Transverse colon (tissue), 4 donors: ENCODE results near the gene TCL1B. TPM values are rescaled to one million over a fixed set of nuclear protein-coding genes. Genes with fewer than 3 reads are reported as not detected.

ENCODE experiments used
- DNase-seq: peaks from one replicate; pipeline ENCODE4 v3.0.0-alpha.2; 2019
- H3K27ac ChIP-seq, 4 donors: fragments of 200-600 bp; sonication (generic); 2 replicates each; pipeline ENCODE4 v1.5.1; 2016 to 2018; ENCODE audit warnings: inconsistent platforms in 4 of 4
- H3K27me3 ChIP-seq: fragments of 200-600 bp; sonication (generic); 2 replicates; pipeline ENCODE4 v1.5.1; 2017; ENCODE audit warnings: inconsistent platforms
- H3K36me3 ChIP-seq, 4 donors: fragments of 200-600 bp; sonication (generic); 2 replicates each; pipeline ENCODE4 v1.5.1; 2017 to 2019; ENCODE audit warnings: inconsistent platforms in 4 of 4
- H3K4me1 ChIP-seq, 4 donors: fragments of 200-600 bp; sonication (generic); 2 replicates each; pipeline ENCODE4 v1.5.1; 2017 to 2020; ENCODE audit warnings: inconsistent platforms in 4 of 4
- H3K4me3 ChIP-seq, 4 donors: fragments of 200-600 bp; sonication (generic); 1 replicate in 1 of 4; 2 replicates in 3 of 4; pipeline versions ENCODE4 v1.5.1 to v1.6.1; 2017 to 2019; ENCODE audit warnings: inconsistent platforms in 4 of 4
- H3K9me3 ChIP-seq, 2 donors: fragments of 200-600 bp; sonication (generic); 2 replicates each; pipeline ENCODE4 v1.5.1; 2017 to 2019; ENCODE audit warnings: inconsistent platforms in 2 of 2
- CTCF ChIP-seq, 5 experiments: fragments of 200-600 bp in 3 of 5; fragments of 450-650 bp in 2 of 5; sonication (generic) in 3 of 5; IDR thresholded peaks; 1 replicate in 2 of 5; 2 replicates in 3 of 5; pipeline ENCODE4 v1.5.1; 2016 to 2017; ENCODE audit warnings: antibody characterized with exemption in 5 of 5, inconsistent platforms in 3 of 5, mild to moderate bottlenecking in 2 of 5, moderate library complexity in 1 of 5
- EP300 ChIP-seq: sonication (generic); formaldehyde crosslinking; IDR thresholded peaks from one replicate; pipeline ENCODE4 v1.6.1; 2017; ENCODE audit warnings: antibody characterized with exemption, low read depth
- POLR2A ChIP-seq: fragments of 450-650 bp; IDR thresholded peaks from one replicate; pipeline ENCODE4 v1.6.1; 2016; ENCODE audit warnings: antibody characterized with exemption, mild to moderate bottlenecking, moderate library complexity
- POLR2AphosphoS5 ChIP-seq, 3 donors: sonication (generic); formaldehyde crosslinking; IDR thresholded peaks; one replicate each; pipeline ENCODE4 v1.6.1; 2016; ENCODE audit warnings: antibody characterized with exemption in 3 of 3
- WGBS, 2 donors: methylation state at CpG; one replicate each; pipeline ENCODE4 v1.1.5; 2018; ENCODE audit warnings: low coverage in 1 of 2; 5-methylcytosine and 5-hydroxymethylcytosine counted together
- in situ Hi-C, 4 donors: fragments of 200-750 bp; cut with MboI; loops; one replicate each; pipeline versions ENCODE4 v1.15.0 to v1.15.1; 2017; ENCODE audit warnings: low sequenced_read_pairs in 3 of 4, low pct_ligation_motif_present in 1 of 4, low pct_unique_long_range_greater_than_20kb in 1 of 4
- intact Hi-C: fragments of 100-400 bp; cut with DNase I; formaldehyde crosslinking; loops from one replicate; pipeline ENCODE4 v1.15.1; 2023; ENCODE audit warnings: low total_unique reads
- total RNA-seq, 4 donors: library from RNA; depleted of rRNA; stranded (reverse); fragments of >200 nt; gene quantifications; one replicate each; pipeline ENCODE4 v1.1.0, GENCODE V29; 2016

Gene TCL1B
- total RNA-seq, 4 donors from 2014 or later, result 0.64 TPM; not detected in 3

- H3K36me3 ChIP-seq, result no peaks in the 10 kb centered on the region
- no peak overlapping the region for H3K4me3 ChIP-seq
- no peaks in the 10 kb centered on the region for H3K9me3 ChIP-seq
- no peaks in the 10 kb centered on the region for H3K4me1 ChIP-seq
- 29% methylated on average over 8 of the region's 8 CpGs; no CpG with 5 or more reads in 1 of the 2 donors for WGBS, 2 donors
- no peak for DNase-seq
- TF ChIP-seq EP300, result no peak
- no peak for TF ChIP-seq CTCF (IDR thresholded peaks at IDR 0.05)
- TF ChIP-seq POLR2A, result no peak
- no peak for TF ChIP-seq POLR2AphosphoS5 (IDR thresholded peaks at IDR 0.05)
- H3K27me3 ChIP-seq, result no peaks in the 10 kb centered on the region
- no peak overlapping the region for H3K27ac ChIP-seq
- in situ Hi-C loops, result no loop called here
- intact Hi-C loops, result no loop called here
Measured at GRCh38 chr14:95679998-95680735, 6.1 kb upstream of the TCL1B start.

- H3K36me3 ChIP-seq, result no peaks in the 10 kb centered on the region
- 61 to 80% methylated on average over 1 to 2 of the region's 2 CpGs for WGBS, 2 donors
- in situ Hi-C loops, result no loop called here
- intact Hi-C loops, result no loop called here
- H3K4me3 ChIP-seq, result no peak overlapping the region
- no peaks in the 10 kb centered on the region for H3K4me1 ChIP-seq
- no peaks in the 10 kb centered on the region for H3K9me3 ChIP-seq
- no peak overlapping the region for H3K27ac ChIP-seq
- H3K27me3 ChIP-seq, result no peaks in the 10 kb centered on the region
- DNase-seq, result no peak
- TF ChIP-seq EP300, result no peak
- TF ChIP-seq CTCF (IDR thresholded peaks at IDR 0.05), result no peak
- no peak for TF ChIP-seq POLR2A
- TF ChIP-seq POLR2AphosphoS5 (IDR thresholded peaks at IDR 0.05), result no peak
Measured at GRCh38 chr14:95681153-95681552, 5.1 kb upstream of the TCL1B start.

GRCh38 chr14:95683793-95684192 is 2.4 kb upstream of the TCL1B start:
- in situ Hi-C loops, result no loop called here
- peak; percentile 16 for DNase-seq
- intact Hi-C loops, result no loop called here

GRCh38 chr14:95686935-95687334 is 709 bp downstream of the TCL1B start:
- Histone ChIP-seq H3K4me3 (no peak overlapping the region), H3K27me3 (no peaks in the 10 kb centered on the region), H3K4me1 (no peaks in the 10 kb centered on the region), H3K27ac (no peak overlapping the region), H3K9me3 (no peaks in the 10 kb centered on the region), H3K36me3 (no peaks in the 10 kb centered on the region)
- no peak for TF ChIP-seq POLR2A
- TF ChIP-seq CTCF (IDR thresholded peaks at IDR 0.05), result no peak
- TF ChIP-seq EP300, result no peak
- TF ChIP-seq POLR2AphosphoS5 (IDR thresholded peaks at IDR 0.05), result no peak
- in situ Hi-C loops (no loop called here), intact Hi-C loops (no loop called here)
- 58 to 70% methylated on average over 2 of the region's 2 CpGs for WGBS, 2 donors
- no peak for DNase-seq

More at GRCh38 chr14:95683793-95684192, 2.4 kb upstream of the TCL1B start:
- TF ChIP-seq CTCF (IDR thresholded peaks at IDR 0.05), result peak in 4 of 5 experiments; percentile 39 to 53 (median 44)
- no peak for TF ChIP-seq POLR2A
- TF ChIP-seq POLR2AphosphoS5 (IDR thresholded peaks at IDR 0.05), result no peak
- no peaks in the 10 kb centered on the region for H3K27me3 ChIP-seq
- H3K27ac ChIP-seq, result no peak overlapping the region
- 20 to 35% methylated on average over 1 to 4 of the region's 4 CpGs for WGBS, 2 donors
- H3K4me1 ChIP-seq, result no peaks in the 10 kb centered on the region
- no peaks in the 10 kb centered on the region for H3K9me3 ChIP-seq
- no peak overlapping the region for H3K4me3 ChIP-seq
- no peaks in the 10 kb centered on the region for H3K36me3 ChIP-seq
